ENCODE measurements around the gene ARMC5.

- TF ChIP-seq CTCF (IDR thresholded peaks at IDR 0.05; ENCODE audit: low read length) (no peak), EZH2 (IDR thresholded peaks at IDR 0.05; ENCODE audit: borderline replicate concordance, low read length) (no peak)
Measured at GRCh38 chr16:31507929-31508705, 48.8 kb downstream of the ARMC5 start, which contains the start of gene RUSF1.

Measured in OCI-LY1 (cell line).